Measurements from ENCODE around the gene GLOD5.
A peak's percentile ranks its signal among the peaks of the same experiment; 100 is the strongest.

The GLOD5 gene

GRCh38 chrX:48761674-48762471 is at the start of gene GLOD5:
GLOD5 (plus strand) TSS chrX:48761747; CDS start chrX:48761791, 44 bp downstream.
- Histone ChIP-seq H3K4me1 (ENCODE audit: control insufficient read depth in 1 of 2, insufficient read depth in 2 of 2, low read length in 2 of 2) (no peaks in the 10 kb centered on the region), H3K36me3 (ENCODE audit: control insufficient read depth in 1 of 2, insufficient read depth in 2 of 2, low read length in 2 of 2) (no peaks in the 10 kb centered on the region), H3K4me3 (ENCODE audit: low read depth in 1 of 2, low read length in 2 of 2) (peak within 1 kb of the TSS; percentile 40), H3K9me3 (ENCODE audit: control insufficient read depth in 1 of 2, low read length in 2 of 2) (no peaks in the 10 kb centered on the region), H3K27ac (ENCODE audit: low read depth, low read length) (peak within 1 kb of the TSS; percentile 44), H3K9ac (ENCODE audit: low read depth in 1 of 2, low read length in 2 of 2) (peak within 1 kb of the TSS; percentile 32 to 39), H3K27me3 (ENCODE audit: control insufficient read depth in 1 of 2, insufficient read depth in 2 of 2, low read length in 2 of 2) (no peaks in the 10 kb centered on the region)

- Histone ChIP-seq H3K9ac (ENCODE audit: low read depth in 1 of 2, low read length in 2 of 2) (no peak overlapping the region), H3K27me3 (ENCODE audit: control insufficient read depth in 1 of 2, insufficient read depth in 2 of 2, low read length in 2 of 2) (no peaks in the 10 kb centered on the region), H3K4me1 (ENCODE audit: control insufficient read depth in 1 of 2, insufficient read depth in 2 of 2, low read length in 2 of 2) (peaks cover 4 to 7% of the 10 kb centered on the region in 2 donors), H3K36me3 (ENCODE audit: control insufficient read depth in 1 of 2, insufficient read depth in 2 of 2, low read length in 2 of 2) (no peaks in the 10 kb centered on the region), H3K27ac (ENCODE audit: low read depth, low read length) (no peak overlapping the region), H3K9me3 (ENCODE audit: control insufficient read depth in 1 of 2, low read length in 2 of 2) (no peaks in the 10 kb centered on the region), H3K4me3 (ENCODE audit: low read depth in 1 of 2, low read length in 2 of 2) (no peak overlapping the region)
These were observed 49.5 kb upstream of the GLOD5 start for GRCh38 chrX:48711929-48712505.

- Histone ChIP-seq H3K9me3 (ENCODE audit: control insufficient read depth in 1 of 2, low read length in 2 of 2) (no peaks in the 10 kb centered on the region), H3K27me3 (ENCODE audit: control insufficient read depth in 1 of 2, insufficient read depth in 2 of 2, low read length in 2 of 2) (no peaks in the 10 kb centered on the region), H3K9ac (ENCODE audit: low read depth in 1 of 2, low read length in 2 of 2) (no peak overlapping the region), H3K27ac (ENCODE audit: low read depth, low read length) (no peak overlapping the region), H3K4me1 (ENCODE audit: control insufficient read depth in 1 of 2, insufficient read depth in 2 of 2, low read length in 2 of 2) (peaks cover 4 to 7% of the 10 kb centered on the region in 2 donors), H3K4me3 (ENCODE audit: low read depth in 1 of 2, low read length in 2 of 2) (no peak overlapping the region), H3K36me3 (ENCODE audit: control insufficient read depth in 1 of 2, insufficient read depth in 2 of 2, low read length in 2 of 2) (no peaks in the 10 kb centered on the region)
These were observed 47.7 kb upstream of the GLOD5 start for GRCh38 chrX:48713847-48714246.

- Histone ChIP-seq H3K27me3 (ENCODE audit: control insufficient read depth in 1 of 2, insufficient read depth in 2 of 2, low read length in 2 of 2) (no peaks in the 10 kb centered on the region), H3K36me3 (ENCODE audit: control insufficient read depth in 1 of 2, insufficient read depth in 2 of 2, low read length in 2 of 2) (no peaks in the 10 kb centered on the region), H3K9ac (ENCODE audit: low read depth in 1 of 2, low read length in 2 of 2) (no peak overlapping the region), H3K4me1 (ENCODE audit: control insufficient read depth in 1 of 2, insufficient read depth in 2 of 2, low read length in 2 of 2) (peaks cover 4 to 7% of the 10 kb centered on the region in 2 donors), H3K27ac (ENCODE audit: low read depth, low read length) (no peak overlapping the region), H3K9me3 (ENCODE audit: control insufficient read depth in 1 of 2, low read length in 2 of 2) (no peaks in the 10 kb centered on the region), H3K4me3 (ENCODE audit: low read depth in 1 of 2, low read length in 2 of 2) (no peak overlapping the region)
These were observed 47.0 kb upstream of the GLOD5 start for GRCh38 chrX:48714573-48714972.

- H3K36me3 ChIP-seq (ENCODE audit: control insufficient read depth in 1 of 2, insufficient read depth in 2 of 2, low read length in 2 of 2), result no peaks in the 10 kb centered on the region
- H3K9ac ChIP-seq (ENCODE audit: low read depth in 1 of 2, low read length in 2 of 2), result no peak overlapping the region
- H3K27ac ChIP-seq (ENCODE audit: low read depth, low read length), result no peak overlapping the region
These were observed 46.5 kb upstream of the GLOD5 start for GRCh38 chrX:48715072-48715471.

GRCh38 chrX:48715876-48716502 is 45.6 kb upstream of the GLOD5 start:
- Histone ChIP-seq H3K9ac (ENCODE audit: low read depth in 1 of 2, low read length in 2 of 2) (no peak overlapping the region), H3K36me3 (ENCODE audit: control insufficient read depth in 1 of 2, insufficient read depth in 2 of 2, low read length in 2 of 2) (no peaks in the 10 kb centered on the region), H3K4me3 (ENCODE audit: low read depth in 1 of 2, low read length in 2 of 2) (no peak overlapping the region), H3K27ac (ENCODE audit: low read depth, low read length) (no peak overlapping the region), H3K9me3 (ENCODE audit: control insufficient read depth in 1 of 2, low read length in 2 of 2) (no peaks in the 10 kb centered on the region), H3K4me1 (ENCODE audit: control insufficient read depth in 1 of 2, insufficient read depth in 2 of 2, low read length in 2 of 2) (peaks cover 4 to 7% of the 10 kb centered on the region in 2 donors), H3K27me3 (ENCODE audit: control insufficient read depth in 1 of 2, insufficient read depth in 2 of 2, low read length in 2 of 2) (no peaks in the 10 kb centered on the region)

More at GRCh38 chrX:48715072-48715471, 46.5 kb upstream of the GLOD5 start:
- H3K27me3 ChIP-seq (ENCODE audit: control insufficient read depth in 1 of 2, insufficient read depth in 2 of 2, low read length in 2 of 2), result no peaks in the 10 kb centered on the region
- peaks cover 4 to 7% of the 10 kb centered on the region in 2 donors for H3K4me1 ChIP-seq (ENCODE audit: control insufficient read depth in 1 of 2, insufficient read depth in 2 of 2, low read length in 2 of 2)
- H3K4me3 ChIP-seq (ENCODE audit: low read depth in 1 of 2, low read length in 2 of 2), result no peak overlapping the region
- no peaks in the 10 kb centered on the region for H3K9me3 ChIP-seq (ENCODE audit: control insufficient read depth in 1 of 2, low read length in 2 of 2)

GRCh38 chrX:48719958-48720357 is 41.6 kb upstream of the GLOD5 start:
- H3K9ac ChIP-seq (ENCODE audit: low read depth in 1 of 2, low read length in 2 of 2), result no peak overlapping the region
- no peak overlapping the region for H3K4me3 ChIP-seq (ENCODE audit: low read depth in 1 of 2, low read length in 2 of 2)
- H3K27ac ChIP-seq (ENCODE audit: low read depth, low read length), result no peak overlapping the region
- no peaks in the 10 kb centered on the region for H3K27me3 ChIP-seq (ENCODE audit: control insufficient read depth in 1 of 2, insufficient read depth in 2 of 2, low read length in 2 of 2)
- H3K4me1 ChIP-seq (ENCODE audit: control insufficient read depth in 1 of 2, insufficient read depth in 2 of 2, low read length in 2 of 2), result no peaks in the 10 kb centered on the region
- H3K36me3 ChIP-seq (ENCODE audit: control insufficient read depth in 1 of 2, insufficient read depth in 2 of 2, low read length in 2 of 2), result no peaks in the 10 kb centered on the region
- no peaks in the 10 kb centered on the region for H3K9me3 ChIP-seq (ENCODE audit: control insufficient read depth in 1 of 2, low read length in 2 of 2)

- H3K4me1 ChIP-seq (ENCODE audit: control insufficient read depth in 1 of 2, insufficient read depth in 2 of 2, low read length in 2 of 2), result no peaks in the 10 kb centered on the region
- H3K9ac ChIP-seq (ENCODE audit: low read depth in 1 of 2, low read length in 2 of 2), result no peak overlapping the region
- no peaks in the 10 kb centered on the region for H3K27me3 ChIP-seq (ENCODE audit: control insufficient read depth in 1 of 2, insufficient read depth in 2 of 2, low read length in 2 of 2)
- H3K27ac ChIP-seq (ENCODE audit: low read depth, low read length), result no peak overlapping the region
- no peaks in the 10 kb centered on the region for H3K9me3 ChIP-seq (ENCODE audit: control insufficient read depth in 1 of 2, low read length in 2 of 2)
- no peak overlapping the region for H3K4me3 ChIP-seq (ENCODE audit: low read depth in 1 of 2, low read length in 2 of 2)
- no peaks in the 10 kb centered on the region for H3K36me3 ChIP-seq (ENCODE audit: control insufficient read depth in 1 of 2, insufficient read depth in 2 of 2, low read length in 2 of 2)
These were observed 40.8 kb upstream of the GLOD5 start for GRCh38 chrX:48720577-48721250.

- Histone ChIP-seq H3K36me3 (ENCODE audit: control insufficient read depth in 1 of 2, insufficient read depth in 2 of 2, low read length in 2 of 2) (no peaks in the 10 kb centered on the region), H3K9me3 (ENCODE audit: control insufficient read depth in 1 of 2, low read length in 2 of 2) (no peaks in the 10 kb centered on the region), H3K9ac (ENCODE audit: low read depth in 1 of 2, low read length in 2 of 2) (no peak overlapping the region), H3K4me1 (ENCODE audit: control insufficient read depth in 1 of 2, insufficient read depth in 2 of 2, low read length in 2 of 2) (no peaks in the 10 kb centered on the region), H3K4me3 (ENCODE audit: low read depth in 1 of 2, low read length in 2 of 2) (no peak overlapping the region), H3K27ac (ENCODE audit: low read depth, low read length) (no peak overlapping the region), H3K27me3 (ENCODE audit: control insufficient read depth in 1 of 2, insufficient read depth in 2 of 2, low read length in 2 of 2) (no peaks in the 10 kb centered on the region)
These were observed 39.6 kb upstream of the GLOD5 start for GRCh38 chrX:48721916-48722315.

- Histone ChIP-seq H3K4me1 (ENCODE audit: control insufficient read depth in 1 of 2, insufficient read depth in 2 of 2, low read length in 2 of 2) (no peaks in the 10 kb centered on the region), H3K9ac (ENCODE audit: low read depth in 1 of 2, low read length in 2 of 2) (no peak overlapping the region), H3K27me3 (ENCODE audit: control insufficient read depth in 1 of 2, insufficient read depth in 2 of 2, low read length in 2 of 2) (no peaks in the 10 kb centered on the region), H3K36me3 (ENCODE audit: control insufficient read depth in 1 of 2, insufficient read depth in 2 of 2, low read length in 2 of 2) (no peaks in the 10 kb centered on the region), H3K4me3 (ENCODE audit: low read depth in 1 of 2, low read length in 2 of 2) (no peak overlapping the region), H3K27ac (ENCODE audit: low read depth, low read length) (no peak overlapping the region), H3K9me3 (ENCODE audit: control insufficient read depth in 1 of 2, low read length in 2 of 2) (no peaks in the 10 kb centered on the region)
These were observed 35.0 kb upstream of the GLOD5 start for GRCh38 chrX:48726596-48726995.
